GM12892 (cell line): ENCODE measurements around the gene USP17L10.
"Not testable (repeated sequence)": the region's sequence is repeated elsewhere in the genome, so short reads cannot be mapped to it uniquely, and the experiment has no call there.

Experiments
- POLR2AphosphoS5 ChIP-seq: IDR thresholded peaks from 2 replicates; pipeline ENCODE4 v1.6.1; 2011; ENCODE audit warnings: low read depth, low read length, control low read depth
- TAF1 ChIP-seq: IDR thresholded peaks from 2 replicates; pipeline ENCODE4 v1.6.1; 2011; ENCODE audit warnings: low read depth, mild to moderate bottlenecking, control low read depth, low read length, borderline replicate concordance

- TF ChIP-seq TAF1, POLR2AphosphoS5: not testable (repeated sequence)
Observed at GRCh38 chr4:9214701-9215100, 4.2 kb downstream of the USP17L10 start.
